Measurements from ENCODE around the gene SLC6A8.
A peak's percentile ranks its signal among the peaks of the same experiment; 100 is the strongest.

The SLC6A8 gene

DNA sequence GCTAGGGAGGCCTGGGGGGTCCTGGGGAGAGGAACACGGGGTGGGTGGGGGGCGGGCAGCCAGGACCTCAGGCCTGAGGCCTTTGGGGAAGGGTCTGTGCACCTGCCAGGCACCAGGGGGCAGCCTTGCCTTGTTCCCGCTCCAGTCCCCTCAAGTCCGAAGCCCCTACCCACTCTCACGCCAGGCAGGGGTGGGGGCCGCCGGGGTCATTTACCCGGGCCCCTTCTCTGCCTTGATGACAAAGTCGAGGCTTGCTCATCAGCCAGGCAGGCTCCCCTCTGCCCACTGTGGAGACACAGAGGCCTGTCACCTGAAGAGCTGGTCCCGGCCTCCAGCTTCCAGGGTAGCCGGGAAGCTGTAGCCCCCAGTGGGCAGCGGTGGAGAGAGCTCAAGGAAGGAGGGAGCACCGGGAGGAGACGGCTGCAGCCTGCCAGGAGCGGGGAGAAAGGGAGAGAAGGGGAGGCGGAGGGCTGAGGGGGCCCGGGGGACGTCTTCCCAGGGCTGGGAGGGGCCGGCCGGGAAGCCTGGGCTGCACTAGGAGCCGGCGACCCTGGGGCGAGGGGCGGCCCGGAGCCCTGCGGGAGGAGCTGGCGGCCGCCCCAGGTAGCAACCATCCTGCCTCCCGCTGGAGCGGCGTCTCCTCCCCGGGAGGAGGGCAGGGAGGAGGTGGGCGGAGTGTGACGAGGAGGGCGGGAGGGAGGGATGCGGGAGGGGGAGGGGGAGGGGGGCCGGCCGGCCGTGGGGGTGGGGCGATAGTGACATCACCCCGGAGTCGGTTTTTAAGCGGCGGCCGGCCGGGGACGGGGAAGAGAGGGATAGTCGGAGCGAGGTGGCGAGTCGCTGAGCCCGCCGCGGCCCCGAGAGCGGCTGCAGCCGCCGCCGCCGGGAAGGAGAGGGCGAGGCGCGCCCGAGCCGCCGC is at the start of gene SLC6A8:
TSS of gene SLC6A8 (plus strand) at position 806 of the 919 bp plus-strand sequence. CDS start 649 bp downstream, outside the sequence.
- peak; percentile 25 for DNase-seq

GRCh38 chrX:153638041-153638371 is 49.7 kb upstream of the SLC6A8 start:
- no peak for DNase-seq

GRCh38 chrX:153638436-153639176 is 49.1 kb upstream of the SLC6A8 start:
- DNase-seq, result no peak

GRCh38 chrX:153639177-153640044 is 48.3 kb upstream of the SLC6A8 start:
- DNase-seq, result no peak

GRCh38 chrX:153640045-153640686 is 47.6 kb upstream of the SLC6A8 start:
- DNase-seq, result no peak

GRCh38 chrX:153640736-153641575 is 46.8 kb upstream of the SLC6A8 start:
- no peak for DNase-seq

- DNase-seq, result no peak
These were observed 46.1 kb upstream of the SLC6A8 start for GRCh38 chrX:153641627-153642026.

GRCh38 chrX:153642051-153642654 is 45.6 kb upstream of the SLC6A8 start:
- peak; percentile 11 for DNase-seq

DNA sequence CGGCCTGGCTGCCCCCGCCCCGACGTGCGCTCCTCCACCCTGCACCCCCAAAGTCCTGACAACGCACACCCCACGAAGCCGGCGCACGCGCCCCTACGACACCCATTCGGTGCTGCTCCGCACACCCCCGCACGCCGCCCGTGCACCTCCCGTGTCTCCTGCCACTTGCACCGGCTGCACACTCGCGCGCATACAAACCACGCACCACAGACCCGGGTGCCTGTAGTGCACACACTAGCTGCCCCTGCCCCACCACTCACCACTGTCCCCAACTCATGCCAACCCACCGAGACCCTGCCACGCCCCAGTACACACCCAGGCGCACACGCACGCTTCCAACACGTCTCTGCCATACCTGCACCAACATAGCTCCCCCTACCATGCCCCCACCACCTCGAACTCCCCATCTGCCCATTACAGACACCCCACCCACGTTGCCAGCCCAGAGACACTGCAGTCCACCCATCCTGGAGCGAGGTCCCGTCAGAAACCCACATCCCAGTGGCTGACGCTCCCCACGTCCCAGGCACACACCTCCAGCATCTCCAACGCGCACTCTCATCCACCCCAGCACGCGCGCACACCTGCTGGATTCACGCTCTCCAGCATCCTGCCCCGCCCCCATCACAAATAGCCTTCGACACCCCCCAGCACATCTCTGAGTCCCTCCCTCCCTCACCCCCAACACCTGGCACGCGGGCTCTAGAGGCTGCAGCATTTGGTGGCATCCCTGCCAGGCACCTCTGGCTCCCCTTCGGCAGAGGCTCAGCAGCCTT is 44.9 kb upstream of the SLC6A8 start:
- DNase-seq, result no peak

DNA sequence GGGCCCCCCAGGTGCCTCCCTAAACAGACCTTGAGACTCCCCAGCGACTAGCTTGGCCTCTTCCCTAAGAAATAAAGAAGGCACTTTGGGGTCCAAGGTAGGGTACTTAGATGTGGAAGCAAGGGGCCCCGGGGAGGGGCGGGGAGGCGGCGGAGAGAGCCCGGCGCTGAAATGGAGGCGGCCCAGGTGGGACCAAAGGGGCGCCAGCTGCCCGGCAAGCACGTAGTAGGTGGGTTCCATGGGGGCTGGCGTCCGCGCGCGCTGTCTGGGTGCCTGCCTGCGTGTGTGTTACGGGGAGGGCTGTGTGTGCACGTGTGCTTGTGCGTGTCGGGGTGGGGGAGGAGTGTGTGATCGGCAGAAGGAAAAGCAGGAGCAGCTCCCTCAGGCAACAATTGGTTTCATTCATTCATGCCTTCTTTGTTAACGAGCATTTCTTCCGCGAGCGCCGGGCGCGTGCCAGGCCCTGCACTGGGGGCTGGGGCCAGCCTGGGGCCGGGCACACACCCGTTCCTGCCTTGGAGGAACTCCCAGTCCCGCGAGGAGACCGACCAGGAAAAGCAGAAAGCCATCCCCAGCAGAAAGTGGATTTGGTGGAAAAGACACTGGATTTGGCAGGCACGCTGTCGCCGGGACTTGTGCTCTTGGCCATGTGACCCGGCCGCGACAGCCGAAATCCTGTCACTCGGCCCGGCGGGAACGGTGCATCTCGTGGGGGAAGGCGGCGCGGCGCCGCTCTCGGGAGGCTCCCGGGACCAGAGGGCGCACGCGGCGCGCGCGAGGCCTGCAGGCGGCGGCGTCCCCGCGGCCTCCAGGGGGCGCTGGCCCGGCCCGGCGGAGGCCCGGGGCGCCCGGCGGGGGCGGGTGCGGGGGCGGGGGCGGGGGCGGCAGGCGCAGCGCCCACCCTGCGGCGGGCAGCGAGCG is 44.0 kb upstream of the SLC6A8 start:
- DNase-seq, result peak; percentile 14

DNA sequence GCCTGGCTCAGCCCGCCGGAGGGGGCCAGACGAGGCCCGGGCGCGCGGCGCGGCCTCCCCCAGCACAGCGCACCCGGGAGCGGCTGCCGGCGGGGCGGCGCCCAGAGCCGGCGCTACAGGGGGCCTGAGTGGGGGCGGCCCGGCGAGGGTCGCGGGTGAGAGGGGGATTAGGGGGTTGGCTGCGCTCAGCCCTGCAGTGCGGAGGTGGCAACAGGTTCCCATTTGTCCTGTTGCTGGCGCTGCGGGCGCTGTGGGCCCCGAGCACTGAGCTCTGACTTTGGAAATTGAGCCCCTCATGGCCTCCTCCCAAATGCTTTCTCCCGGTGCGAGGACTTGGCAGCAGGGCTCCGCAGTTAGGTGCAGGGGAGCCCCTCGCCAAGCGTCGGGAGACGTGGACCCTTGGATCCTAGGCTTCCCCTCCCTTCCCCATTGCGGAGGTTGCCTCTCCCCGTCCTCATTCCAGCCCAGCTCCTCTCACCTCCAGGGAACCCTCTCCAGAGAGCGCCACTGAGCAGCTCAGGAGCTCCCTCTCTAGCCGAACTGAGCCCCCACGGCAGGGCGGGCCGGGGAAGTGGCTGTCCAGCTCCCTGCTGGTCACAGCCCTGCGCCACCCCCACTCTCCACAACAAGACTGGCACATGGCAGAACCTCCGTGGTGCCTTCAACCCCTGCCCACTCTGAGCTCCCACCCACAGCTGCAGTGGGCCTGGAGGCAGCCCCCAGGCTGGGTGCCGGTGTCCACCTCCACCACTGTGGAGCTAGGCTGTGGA is 43.2 kb upstream of the SLC6A8 start:
- DNase-seq, result no peak

GRCh38 chrX:153645151-153645550 is 42.6 kb upstream of the SLC6A8 start:
- no peak for DNase-seq

DNA sequence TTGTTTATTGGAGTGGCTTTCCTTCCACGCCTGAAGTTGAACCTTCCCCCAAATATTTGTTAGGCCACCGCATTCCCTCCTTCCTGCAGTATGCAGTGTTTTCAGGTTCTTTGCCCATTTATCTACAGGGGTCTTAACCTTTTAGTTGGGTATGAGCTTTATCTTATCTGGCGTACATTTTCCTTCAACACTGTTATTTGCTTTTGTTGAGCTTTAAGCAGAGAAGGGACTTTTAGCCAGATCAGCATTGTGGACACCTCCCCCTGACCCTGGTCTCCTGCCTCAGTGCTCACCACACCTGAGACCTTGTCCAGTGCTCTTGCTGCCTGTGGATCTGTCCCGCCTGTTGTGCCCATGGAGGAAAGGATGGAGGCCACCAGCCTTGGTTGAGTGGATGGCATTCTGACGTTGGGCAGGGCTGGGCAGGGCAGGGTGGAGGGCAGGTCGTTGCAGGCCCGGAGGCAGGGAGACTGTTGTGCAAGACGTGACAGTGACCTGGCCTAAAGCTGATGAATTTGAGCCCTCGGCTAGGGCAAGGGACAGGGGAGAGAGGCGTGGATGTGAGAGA is 41.7 kb upstream of the SLC6A8 start:
- no peak for DNase-seq

DNA sequence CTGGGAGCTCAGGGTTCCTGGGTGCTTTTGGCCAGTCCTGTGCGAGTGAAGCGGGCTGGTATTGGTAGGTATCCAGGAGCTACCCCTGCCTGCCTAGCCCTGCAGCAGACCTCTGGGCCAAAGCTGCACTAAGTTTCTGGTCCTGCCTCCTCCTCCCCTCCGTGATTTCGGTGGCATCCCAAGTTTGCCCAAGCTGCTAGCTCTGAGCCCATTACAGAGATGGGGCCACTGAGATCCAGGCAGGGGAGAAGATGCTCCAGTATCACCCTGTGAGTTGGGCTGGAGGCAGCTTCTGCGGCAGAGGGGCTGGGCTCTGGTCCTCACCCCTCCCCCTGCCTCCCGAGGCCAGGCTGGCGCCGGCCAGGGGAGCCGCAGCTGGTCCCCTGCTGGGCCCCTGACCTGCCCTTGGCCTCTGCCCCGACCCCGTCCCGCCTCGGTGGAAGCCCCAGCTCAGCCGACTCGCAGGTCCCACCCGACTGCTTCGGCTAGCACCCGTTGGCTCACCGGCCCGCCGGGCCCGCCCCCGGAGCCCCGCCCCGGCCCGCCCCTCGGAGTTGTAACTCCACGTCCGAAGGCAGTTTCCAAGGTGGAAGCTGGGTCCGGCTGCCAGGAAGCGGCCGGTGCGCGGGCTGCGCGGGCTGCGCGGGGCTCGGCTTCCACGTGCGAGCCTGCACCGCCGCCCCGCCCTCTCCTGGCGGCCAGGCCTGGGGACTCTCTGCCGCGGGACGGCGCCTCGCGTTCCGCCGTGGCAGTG is 40.9 kb upstream of the SLC6A8 start, which contains the start of gene DUSP9:
TSS of gene DUSP9 (plus strand) at position 584 of the 754 bp plus-strand sequence. CDS start 751 bp downstream, outside the sequence.
- DNase-seq, result peak; percentile 14

DNA sequence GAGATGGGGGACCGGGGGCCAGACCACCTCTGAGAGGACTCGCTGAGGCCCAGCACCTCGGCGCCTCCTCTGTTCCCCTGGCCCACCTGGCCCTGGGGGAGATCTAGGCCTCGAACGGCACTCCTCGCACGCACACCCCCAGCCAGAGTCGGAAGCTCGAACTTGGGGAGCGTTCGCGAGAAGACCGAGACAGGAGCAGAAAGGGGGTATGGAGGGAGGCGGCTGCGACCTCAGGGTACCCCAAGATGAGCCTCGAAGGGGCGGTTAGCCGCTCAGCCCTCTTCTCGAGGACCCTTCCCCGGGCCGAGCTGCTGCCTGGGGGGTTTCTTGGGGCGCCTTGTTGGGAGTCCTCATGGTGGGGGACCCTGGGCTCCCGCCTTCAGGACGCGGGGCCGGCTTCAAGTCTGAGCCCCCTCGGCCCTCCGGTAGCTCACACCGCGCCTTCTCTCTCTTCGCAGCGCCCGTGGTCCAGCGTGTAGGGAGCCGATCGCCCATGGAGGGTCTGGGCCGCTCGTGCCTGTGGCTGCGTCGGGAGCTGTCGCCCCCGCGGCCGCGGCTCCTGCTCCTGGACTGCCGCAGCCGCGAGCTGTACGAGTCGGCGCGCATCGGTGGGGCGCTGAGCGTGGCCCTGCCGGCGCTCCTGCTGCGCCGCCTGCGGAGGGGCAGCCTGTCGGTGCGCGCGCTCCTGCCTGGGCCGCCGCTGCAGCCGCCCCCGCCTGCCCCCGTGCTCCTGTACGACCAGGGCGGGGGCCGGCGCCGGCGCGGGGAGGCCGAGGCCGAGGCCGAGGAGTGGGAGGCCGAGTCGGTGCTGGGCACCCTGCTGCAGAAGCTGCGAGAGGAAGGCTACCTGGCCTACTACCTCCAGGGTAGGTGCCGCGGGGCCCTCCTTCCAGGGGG is 40.0 kb upstream of the SLC6A8 start:
- DNase-seq, result no peak

All from activated naive CD4-positive, alpha-beta T cell treated with Interleukin-2 at 50 U/mL for 16 hours (primary cell).